Loucy (cell line): ENCODE results near the gene SUN2.
"Not testable (repeated sequence)": the region's sequence is repeated elsewhere in the genome, so short reads cannot be mapped to it uniquely, and the experiment has no call there.

Experiments
- H2AFZ ChIP-seq: fragments of 200-600 bp; sonication (generic); 2 replicates; pipeline ENCODE4 v1.6.0; 2016; ENCODE audit warnings: antibody characterized with exemption, mild to moderate bottlenecking, low read length, moderate library complexity
- H3F3A ChIP-seq: fragments of 200-600 bp; 2 replicates; pipeline ENCODE4 v1.6.0; 2016; ENCODE audit warnings: antibody characterized with exemption, low read depth, mild to moderate bottlenecking
- H3K27me3 ChIP-seq: fragments of 200-600 bp; sonication (generic); 2 replicates; pipeline ENCODE4 v1.6.1; 2014; ENCODE audit warnings: low read length, mild to moderate bottlenecking; ENCODE audit not compliant: insufficient read depth, poor library complexity, severe bottlenecking
- H3K36me3 ChIP-seq: fragments of 200-600 bp; sonication (generic); 2 replicates; pipeline ENCODE4 v1.6.1; 2016; ENCODE audit warnings: low read length; ENCODE audit not compliant: insufficient read depth
- H3K4me1 ChIP-seq: fragments of 200-600 bp; sonication (generic); 2 replicates; pipeline ENCODE4 v1.5.1; 2014; ENCODE audit warnings: low read length, mild to moderate bottlenecking; ENCODE audit not compliant: insufficient read depth, poor library complexity, severe bottlenecking
- H3K4me2 ChIP-seq: fragments of 200-600 bp; sonication (generic); 2 replicates; pipeline ENCODE4 v1.6.0; 2014; ENCODE audit warnings: antibody characterized with exemption, low read length, low read depth, mild to moderate bottlenecking; ENCODE audit not compliant: poor library complexity, severe bottlenecking
- H3K4me3 ChIP-seq: fragments of 200-600 bp; sonication (generic); 2 replicates; pipeline ENCODE4 v1.5.1; 2014; ENCODE audit warnings: low read length, mild to moderate bottlenecking, mixed read lengths; ENCODE audit not compliant: poor library complexity, severe bottlenecking
- H3K79me2 ChIP-seq: fragments of 200-600 bp; sonication (generic); 2 replicates; pipeline ENCODE4 v1.6.1; 2014; ENCODE audit warnings: low read length; ENCODE audit not compliant: insufficient read depth
- H3K9ac ChIP-seq: fragments of 200-600 bp; sonication (generic); 2 replicates; pipeline ENCODE4 v1.6.0; 2014; ENCODE audit warnings: mild to moderate bottlenecking, low read depth, low read length, moderate library complexity; ENCODE audit not compliant: poor library complexity, severe bottlenecking
- H3K9me2 ChIP-seq: fragments of 200-600 bp; sonication (generic); replicated peaks from 2 replicates; pipeline ENCODE4 v1.6.1; 2016; ENCODE audit warnings: low read depth, low read length, mixed read lengths
- H3K9me3 ChIP-seq: fragments of 200-600 bp; sonication (generic); 2 replicates; pipeline ENCODE4 v1.6.1; 2014; ENCODE audit warnings: mild to moderate bottlenecking, antibody characterized with exemption, low read length, low read depth; ENCODE audit not compliant: insufficient read depth
- H4K20me1 ChIP-seq: fragments of 200-600 bp; sonication (generic); 2 replicates; pipeline ENCODE4 v1.6.0; 2014; ENCODE audit warnings: antibody characterized with exemption, low read length, mild to moderate bottlenecking; ENCODE audit not compliant: insufficient read depth, poor library complexity, severe bottlenecking
- EZH2phosphoT487 ChIP-seq: fragments of 200-600 bp; IDR thresholded peaks from 2 replicates; pipeline ENCODE4 v1.6.1; 2018; ENCODE audit warnings: antibody characterized with exemption, mild to moderate bottlenecking, moderate library complexity, borderline replicate concordance
- TF ChIP-seq, protein P1 (sequence below): fragments of 200-600 bp; sonication (generic); conservative IDR thresholded peaks from 2 replicates; pipeline ENCODE4 v1.5.1; 2014; ENCODE audit warnings: mild to moderate bottlenecking, antibody characterized with exemption, low read length

Gene SUN2, protein sequence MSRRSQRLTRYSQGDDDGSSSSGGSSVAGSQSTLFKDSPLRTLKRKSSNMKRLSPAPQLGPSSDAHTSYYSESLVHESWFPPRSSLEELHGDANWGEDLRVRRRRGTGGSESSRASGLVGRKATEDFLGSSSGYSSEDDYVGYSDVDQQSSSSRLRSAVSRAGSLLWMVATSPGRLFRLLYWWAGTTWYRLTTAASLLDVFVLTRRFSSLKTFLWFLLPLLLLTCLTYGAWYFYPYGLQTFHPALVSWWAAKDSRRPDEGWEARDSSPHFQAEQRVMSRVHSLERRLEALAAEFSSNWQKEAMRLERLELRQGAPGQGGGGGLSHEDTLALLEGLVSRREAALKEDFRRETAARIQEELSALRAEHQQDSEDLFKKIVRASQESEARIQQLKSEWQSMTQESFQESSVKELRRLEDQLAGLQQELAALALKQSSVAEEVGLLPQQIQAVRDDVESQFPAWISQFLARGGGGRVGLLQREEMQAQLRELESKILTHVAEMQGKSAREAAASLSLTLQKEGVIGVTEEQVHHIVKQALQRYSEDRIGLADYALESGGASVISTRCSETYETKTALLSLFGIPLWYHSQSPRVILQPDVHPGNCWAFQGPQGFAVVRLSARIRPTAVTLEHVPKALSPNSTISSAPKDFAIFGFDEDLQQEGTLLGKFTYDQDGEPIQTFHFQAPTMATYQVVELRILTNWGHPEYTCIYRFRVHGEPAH

DNA sequence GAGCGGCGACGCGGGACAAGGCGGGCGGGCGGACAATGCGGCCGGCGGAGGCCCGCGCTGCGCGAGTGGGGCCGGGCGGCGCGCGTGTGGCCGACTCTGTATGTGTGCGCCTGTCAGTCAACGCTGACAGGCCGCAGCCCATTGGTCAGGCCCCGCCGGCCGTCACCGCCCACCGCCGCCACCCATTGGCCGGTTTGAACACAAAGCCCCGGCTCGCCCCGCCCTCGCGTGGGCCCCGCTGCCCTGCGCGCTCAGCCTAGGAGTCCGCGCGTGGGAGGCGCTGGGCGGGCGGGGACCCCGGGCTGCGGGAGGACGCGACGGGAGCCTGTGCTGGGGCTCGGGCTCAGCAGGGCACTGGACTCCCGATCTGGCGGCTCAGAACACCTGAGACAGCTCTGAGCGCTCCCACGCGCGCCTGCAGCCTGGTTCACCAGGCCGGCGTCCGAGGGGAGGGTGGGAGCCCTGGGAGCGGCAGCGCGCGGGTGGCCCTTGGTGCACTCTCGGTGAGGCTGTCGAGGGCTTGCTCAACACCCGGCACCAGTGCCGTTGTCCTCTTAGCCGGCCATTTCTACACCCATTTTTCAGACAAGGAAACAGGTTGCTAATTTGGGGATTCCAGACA lies at the start of gene SUN2:
SUN2 (minus strand) TSS at position 88 of the 622 bp plus-strand sequence. CDS start 3,370 bp downstream, outside the sequence.
- TF ChIP-seq, protein P1, sequence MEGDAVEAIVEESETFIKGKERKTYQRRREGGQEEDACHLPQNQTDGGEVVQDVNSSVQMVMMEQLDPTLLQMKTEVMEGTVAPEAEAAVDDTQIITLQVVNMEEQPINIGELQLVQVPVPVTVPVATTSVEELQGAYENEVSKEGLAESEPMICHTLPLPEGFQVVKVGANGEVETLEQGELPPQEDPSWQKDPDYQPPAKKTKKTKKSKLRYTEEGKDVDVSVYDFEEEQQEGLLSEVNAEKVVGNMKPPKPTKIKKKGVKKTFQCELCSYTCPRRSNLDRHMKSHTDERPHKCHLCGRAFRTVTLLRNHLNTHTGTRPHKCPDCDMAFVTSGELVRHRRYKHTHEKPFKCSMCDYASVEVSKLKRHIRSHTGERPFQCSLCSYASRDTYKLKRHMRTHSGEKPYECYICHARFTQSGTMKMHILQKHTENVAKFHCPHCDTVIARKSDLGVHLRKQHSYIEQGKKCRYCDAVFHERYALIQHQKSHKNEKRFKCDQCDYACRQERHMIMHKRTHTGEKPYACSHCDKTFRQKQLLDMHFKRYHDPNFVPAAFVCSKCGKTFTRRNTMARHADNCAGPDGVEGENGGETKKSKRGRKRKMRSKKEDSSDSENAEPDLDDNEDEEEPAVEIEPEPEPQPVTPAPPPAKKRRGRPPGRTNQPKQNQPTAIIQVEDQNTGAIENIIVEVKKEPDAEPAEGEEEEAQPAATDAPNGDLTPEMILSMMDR, result no peak
- TF ChIP-seq EZH2phosphoT487, result no peak
- Histone ChIP-seq H3K9ac (peak within 1 kb of the TSS; percentile 96), H3F3A (no peaks in the 10 kb centered on the region), H3K9me2 (no peaks in the 10 kb centered on the region), H3K4me1 (peaks cover 51% of the 10 kb centered on the region), H3K36me3 (peaks cover 6% of the 10 kb centered on the region; the same call in 1 of the 2 replicates), H4K20me1 (peaks cover 24% of the 10 kb centered on the region), H3K4me2 (peak within 1 kb of the TSS; percentile 97), H3K4me3 (peak within 1 kb of the TSS; percentile 95), H3K79me2 (peaks cover 69% of the 10 kb centered on the region), H3K9me3 (no peaks in the 10 kb centered on the region), H3K27me3 (no peaks in the 10 kb centered on the region), H2AFZ (peak within 1 kb of the TSS; percentile 76)

DNA sequence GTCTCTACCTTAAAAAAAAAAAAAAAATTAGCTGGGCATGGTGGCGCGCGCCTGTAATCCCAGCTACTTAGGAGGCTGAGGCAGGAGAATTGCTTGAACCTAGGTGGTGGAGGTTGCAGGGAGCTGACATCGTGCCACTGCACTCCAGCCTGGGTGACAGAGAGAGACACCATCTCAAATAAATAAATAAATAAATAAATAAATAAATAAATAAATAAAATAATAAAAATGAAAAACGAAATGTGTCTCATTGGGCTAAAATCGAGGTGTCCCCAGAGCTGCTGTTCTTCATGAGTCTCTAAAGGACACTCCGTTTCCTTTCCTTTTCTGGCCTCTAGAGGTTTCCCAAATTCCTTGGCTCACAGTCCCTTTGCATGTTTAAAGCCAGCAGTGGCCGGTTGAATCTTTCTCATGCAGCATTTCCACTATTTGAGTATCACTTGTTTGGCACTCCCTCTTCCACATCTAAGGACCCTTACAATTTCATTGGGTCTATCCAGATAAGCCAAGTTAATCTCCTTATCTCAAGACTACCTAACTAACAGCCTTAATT lies 49.3 kb upstream of the SUN2 start:
- H3K4me3 ChIP-seq, H3K27me3 ChIP-seq, H3K9me2 ChIP-seq, H3K9ac ChIP-seq, H4K20me1 ChIP-seq, H3K4me2 ChIP-seq, H3K4me1 ChIP-seq, H3F3A ChIP-seq, H3K79me2 ChIP-seq, H2AFZ ChIP-seq, H3K36me3 ChIP-seq, H3K9me3 ChIP-seq: not testable (repeated sequence)

DNA sequence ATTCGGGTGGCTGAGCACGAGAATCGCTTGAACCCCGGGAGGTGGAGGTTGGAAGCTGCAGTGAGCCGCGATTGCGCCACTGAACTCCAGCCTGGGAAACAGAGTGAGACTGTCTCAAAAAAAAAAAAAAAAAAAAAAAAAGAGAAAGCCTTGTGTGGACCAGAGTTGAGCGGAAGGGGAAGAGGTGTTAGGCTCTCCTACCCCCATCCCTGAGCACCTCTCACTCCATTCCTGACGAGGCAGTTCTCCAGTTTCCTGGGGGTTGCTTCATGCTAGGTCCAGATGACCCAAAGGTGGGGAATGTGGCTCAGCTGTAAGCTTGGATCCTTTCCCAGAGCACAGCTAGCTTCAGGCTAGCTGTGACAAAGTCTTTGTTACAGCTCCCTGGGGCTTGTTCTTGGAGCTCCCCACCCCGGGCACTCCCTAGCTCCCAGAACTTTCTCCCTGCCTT lies 46.9 kb upstream of the SUN2 start:
- H3K4me3 ChIP-seq, result no peak overlapping the region

More for the DNA sequence above, 46.9 kb upstream of the SUN2 start:
- no peaks in the 10 kb centered on the region for H3K9me2 ChIP-seq
- H2AFZ ChIP-seq, result no peak overlapping the region
- no peaks in the 10 kb centered on the region for H3K9me3 ChIP-seq
- no peak overlapping the region for H3K9ac ChIP-seq
- H3K4me1 ChIP-seq, result no peaks in the 10 kb centered on the region
- no peaks in the 10 kb centered on the region for H4K20me1 ChIP-seq
- TF ChIP-seq, protein P1, result no peak
- TF ChIP-seq EZH2phosphoT487, result no peak
- no peak overlapping the region for H3K4me2 ChIP-seq
- H3K79me2 ChIP-seq, result no peaks in the 10 kb centered on the region
- no peaks in the 10 kb centered on the region for H3K36me3 ChIP-seq
- no peaks in the 10 kb centered on the region for H3F3A ChIP-seq
- H3K27me3 ChIP-seq, result peaks cover 7% of the 10 kb centered on the region
